Measurements from ENCODE around the gene DRC7.
A peak's percentile ranks its signal among the peaks of the same experiment; 100 is the strongest.
"Not testable (repeated sequence)": the region's sequence is repeated elsewhere in the genome, so short reads cannot be mapped to it uniquely, and the experiment has no call there.

DRC7 gene

DNA sequence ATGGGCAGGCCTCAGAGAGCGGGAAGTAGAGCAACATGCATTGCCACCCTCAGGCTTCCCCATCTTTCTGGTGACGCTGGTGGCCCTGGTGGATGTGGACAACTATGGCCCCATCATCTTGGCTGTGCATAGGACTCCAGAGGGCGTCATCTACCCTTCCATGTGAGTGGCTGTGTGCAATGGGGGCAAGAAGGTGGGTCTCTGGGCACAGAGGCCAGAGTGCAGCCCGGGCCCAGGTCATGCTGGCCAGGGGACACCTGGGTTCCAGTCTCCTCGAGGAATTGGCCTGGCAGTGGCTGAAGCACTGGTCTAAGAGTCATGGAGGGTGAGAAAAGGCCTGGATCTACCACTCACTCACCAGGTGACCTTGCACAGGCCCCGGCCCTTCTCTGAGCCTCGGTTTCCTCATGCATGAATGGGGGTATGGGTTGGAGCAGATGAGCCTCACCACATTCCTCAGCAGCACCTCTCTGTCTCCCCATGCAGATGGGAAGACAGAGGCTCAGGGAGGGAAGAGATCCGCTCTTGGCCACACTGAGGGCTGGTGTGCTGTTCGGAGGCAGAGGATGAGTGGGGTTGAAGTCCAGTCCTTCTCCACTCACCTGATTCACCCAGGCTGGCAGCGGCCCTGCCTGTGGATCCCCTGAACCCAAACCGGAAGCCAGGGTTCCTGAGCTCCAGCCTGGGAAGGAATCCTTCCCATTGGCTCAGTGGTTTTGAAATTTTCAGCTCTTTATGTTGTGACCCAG is 33.7 kb upstream of the DRC7 start:
- no peak for DNase-seq

DNA sequence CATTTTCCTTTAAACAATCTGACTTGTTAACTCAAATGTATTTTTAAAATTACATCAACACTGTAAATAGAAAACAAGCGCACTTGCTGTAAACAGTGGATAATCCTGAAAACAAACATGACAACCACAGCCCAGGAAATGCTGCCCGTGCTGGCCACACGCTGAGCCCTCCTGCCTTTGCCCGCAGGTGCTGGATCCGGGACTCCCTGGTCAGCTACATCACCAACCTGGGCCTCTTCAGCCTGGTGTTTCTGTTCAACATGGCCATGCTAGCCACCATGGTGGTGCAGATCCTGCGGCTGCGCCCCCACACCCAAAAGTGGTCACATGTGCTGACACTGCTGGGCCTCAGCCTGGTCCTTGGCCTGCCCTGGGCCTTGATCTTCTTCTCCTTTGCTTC is 33.1 kb upstream of the DRC7 start:
- no peak for DNase-seq

GRCh38 chr16:57661936-57662906 is 32.4 kb upstream of the DRC7 start:
- no peak for DNase-seq

DNA sequence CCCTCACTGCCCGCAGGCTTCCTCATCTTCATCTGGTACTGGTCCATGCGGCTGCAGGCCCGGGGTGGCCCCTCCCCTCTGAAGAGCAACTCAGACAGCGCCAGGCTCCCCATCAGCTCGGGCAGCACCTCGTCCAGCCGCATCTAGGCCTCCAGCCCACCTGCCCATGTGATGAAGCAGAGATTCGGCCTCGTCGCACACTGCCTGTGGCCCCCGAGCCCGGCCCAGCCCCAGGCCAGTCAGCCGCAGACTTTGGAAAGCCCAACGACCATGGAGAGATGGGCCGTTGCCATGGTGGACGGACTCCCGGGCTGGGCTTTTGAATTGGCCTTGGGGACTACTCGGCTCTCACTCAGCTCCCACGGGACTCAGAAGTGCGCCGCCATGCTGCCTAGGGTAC is 31.2 kb upstream of the DRC7 start:
- no peak for DNase-seq

- no peak for DNase-seq
These were observed 30.5 kb upstream of the DRC7 start for GRCh38 chr16:57663917-57664661.

DNA sequence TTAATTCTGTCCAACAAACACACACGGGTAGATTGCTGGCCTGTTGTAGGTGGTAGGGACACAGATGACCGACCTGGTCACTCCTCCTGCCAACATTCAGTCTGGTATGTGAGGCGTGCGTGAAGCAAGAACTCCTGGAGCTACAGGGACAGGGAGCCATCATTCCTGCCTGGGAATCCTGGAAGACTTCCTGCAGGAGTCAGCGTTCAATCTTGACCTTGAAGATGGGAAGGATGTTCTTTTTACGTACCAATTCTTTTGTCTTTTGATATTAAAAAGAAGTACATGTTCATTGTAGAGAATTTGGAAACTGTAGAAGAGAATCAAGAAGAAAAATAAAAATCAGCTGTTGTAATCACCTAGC is 30.0 kb upstream of the DRC7 start:
- no peak for DNase-seq

DNA sequence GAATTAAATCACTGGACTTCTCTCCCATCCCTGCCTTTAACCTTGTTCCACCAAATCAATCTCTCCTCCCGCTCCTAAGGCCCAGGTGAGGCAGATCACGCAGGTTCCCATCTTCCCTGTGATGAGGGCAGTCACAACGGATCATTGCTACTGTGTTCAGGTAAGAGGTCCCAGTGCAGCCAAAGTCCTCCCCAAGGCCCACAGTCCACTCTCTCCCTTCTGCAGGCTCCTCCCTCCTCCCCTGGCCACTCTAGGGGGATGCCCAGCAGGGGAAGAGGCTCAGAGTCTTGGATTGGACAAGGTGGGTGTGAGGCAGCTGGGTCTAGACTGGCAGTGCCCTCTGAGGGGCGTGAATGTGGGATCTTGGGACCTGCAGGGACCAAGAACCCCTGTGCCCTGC is 29.1 kb upstream of the DRC7 start:
- no peak for DNase-seq

DNA sequence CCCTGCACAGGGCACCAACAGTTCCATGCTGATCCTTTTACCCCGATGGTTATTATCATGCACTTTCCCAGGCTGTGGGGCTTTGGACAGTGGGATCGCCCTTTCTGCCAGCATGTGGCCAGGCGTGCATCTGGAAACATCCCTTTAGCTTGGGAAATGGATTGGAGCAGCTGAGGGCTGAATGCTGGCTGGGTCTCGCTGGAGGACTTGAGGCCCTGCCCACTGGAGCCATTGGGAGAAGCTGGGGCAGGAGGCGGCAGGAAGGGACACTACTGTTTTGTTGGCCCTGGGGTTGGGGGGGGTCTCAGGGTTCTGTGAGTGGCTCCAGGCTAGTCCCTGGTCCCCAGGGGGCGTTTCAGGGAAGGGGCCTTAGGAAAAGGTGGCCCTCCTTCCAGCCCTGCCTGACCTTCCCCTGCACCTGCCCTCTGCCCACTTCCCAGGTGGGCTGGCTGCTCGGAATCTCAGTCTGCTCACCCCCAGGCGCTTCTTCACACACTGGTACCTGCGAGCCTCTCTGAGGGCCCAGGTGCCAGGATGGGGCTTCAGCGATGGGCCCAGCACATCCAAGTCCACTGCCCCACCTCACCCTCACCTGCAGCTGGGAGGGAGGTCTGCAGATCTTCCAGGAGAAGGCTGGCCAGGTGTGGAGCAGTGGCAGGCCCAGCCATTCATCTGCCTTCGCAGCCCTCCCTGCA is 28.1 kb upstream of the DRC7 start:
- no peak for DNase-seq

GRCh38 chr16:57667048-57667525 is 27.5 kb upstream of the DRC7 start:
- no peak for DNase-seq

- peak in 1 of 2 donors; percentile 81 for DNase-seq
These were observed 26.9 kb upstream of the DRC7 start for GRCh38 chr16:57667526-57668262.

- DNase-seq, result no peak
These were observed 26.4 kb upstream of the DRC7 start, which contains the start of gene ADGRG3 for GRCh38 chr16:57668263-57668571. Gene ADGRG3 (plus strand): TSS chr16:57668306. CDS start chr16:57668348, 42 bp downstream.

GRCh38 chr16:57668630-57669475 is 25.8 kb upstream of the DRC7 start:
- no peak for DNase-seq

DNA sequence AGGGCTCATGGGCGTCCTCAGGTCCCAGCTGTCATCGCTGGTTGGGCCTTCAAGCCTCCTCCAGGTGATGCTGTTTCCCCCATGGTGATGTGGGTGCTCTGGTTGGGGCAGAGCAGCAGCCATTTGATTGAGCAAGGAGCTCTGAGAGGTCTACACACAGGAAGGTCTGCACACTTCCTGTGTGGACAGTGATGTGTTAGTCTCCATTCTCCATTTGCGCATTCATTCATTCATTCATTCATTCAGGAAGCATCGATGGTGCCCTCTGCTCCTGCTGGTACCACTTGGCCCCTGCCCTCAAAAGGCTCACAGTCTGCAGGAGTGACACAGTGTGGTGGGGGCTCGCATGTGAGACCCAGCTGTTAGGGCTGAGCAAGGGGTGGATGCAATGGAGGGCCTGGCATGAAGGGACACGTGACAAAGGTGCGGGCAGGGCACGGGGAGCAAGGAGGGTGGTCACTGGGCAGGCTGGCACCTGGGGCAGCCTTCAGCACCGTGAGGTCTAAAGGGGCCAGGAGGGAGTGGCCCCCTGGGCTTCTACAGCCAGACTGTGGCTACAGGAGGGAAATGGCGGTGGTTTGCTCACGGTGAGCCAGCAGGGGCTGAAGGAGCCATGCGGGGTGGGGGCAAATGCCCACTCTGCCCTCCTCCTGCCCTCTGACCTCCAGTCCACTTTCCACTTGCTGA is 25.0 kb upstream of the DRC7 start:
- no peak for DNase-seq

DNA sequence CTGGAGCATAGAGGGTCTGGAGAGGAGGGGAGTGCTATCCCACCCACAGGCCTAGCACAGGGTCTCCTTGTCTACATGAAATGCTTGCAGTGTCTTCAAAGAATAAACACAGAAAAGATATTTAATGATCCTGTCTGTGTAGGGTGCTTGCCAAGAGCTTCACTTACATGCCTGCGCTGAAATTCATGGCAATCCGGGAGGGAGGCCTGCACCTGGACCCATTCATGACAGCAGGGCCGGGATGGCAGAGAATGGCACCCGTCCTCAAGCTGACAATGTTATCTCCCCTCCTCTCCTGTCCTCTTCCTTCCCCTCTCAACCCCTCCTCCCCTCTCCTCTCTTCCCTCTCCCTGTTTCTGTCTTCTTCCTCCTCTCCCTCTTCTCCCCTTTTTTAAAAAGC is 24.4 kb upstream of the DRC7 start:
- no peak for DNase-seq

DNA sequence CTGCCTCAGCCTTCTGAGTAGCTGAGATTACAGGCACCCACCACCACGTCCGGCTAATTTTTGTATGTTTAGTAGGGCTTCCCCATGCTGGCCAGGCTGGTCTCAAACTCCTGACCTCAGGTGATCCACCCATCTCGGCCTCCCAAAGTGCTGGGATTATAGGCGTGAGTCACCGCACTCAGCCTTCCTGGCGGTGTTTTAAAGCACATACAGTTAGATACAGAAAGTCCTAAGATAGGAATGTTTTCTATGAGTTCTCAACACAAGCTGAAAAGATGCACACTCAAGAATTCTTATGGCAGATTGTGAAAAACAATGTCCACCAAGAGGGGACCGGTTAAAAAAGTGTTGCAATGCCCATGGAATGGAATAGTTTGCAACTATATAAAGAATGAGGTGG is 23.2 kb upstream of the DRC7 start:
- not testable (repeated sequence) for DNase-seq

DNA sequence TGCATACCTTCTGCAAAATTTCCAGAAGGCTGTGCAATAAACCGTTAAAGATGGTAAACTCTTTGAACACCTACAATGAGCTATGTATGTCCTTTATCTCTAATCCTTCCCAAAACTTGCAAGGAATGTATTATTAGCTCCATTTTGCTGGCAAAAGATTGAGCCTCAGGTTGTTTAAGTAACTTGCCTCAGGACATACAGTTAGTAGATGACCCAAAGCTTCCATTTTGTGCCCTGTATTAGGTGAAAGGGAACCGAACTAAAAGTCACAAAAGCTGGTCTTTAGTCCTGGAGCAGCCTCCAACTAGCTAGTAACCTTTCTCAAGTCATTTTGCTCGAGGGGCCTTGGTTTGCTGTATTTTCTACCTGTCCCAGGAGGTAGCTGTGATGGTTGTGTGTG is 22.2 kb upstream of the DRC7 start:
- DNase-seq, result no peak

DNA sequence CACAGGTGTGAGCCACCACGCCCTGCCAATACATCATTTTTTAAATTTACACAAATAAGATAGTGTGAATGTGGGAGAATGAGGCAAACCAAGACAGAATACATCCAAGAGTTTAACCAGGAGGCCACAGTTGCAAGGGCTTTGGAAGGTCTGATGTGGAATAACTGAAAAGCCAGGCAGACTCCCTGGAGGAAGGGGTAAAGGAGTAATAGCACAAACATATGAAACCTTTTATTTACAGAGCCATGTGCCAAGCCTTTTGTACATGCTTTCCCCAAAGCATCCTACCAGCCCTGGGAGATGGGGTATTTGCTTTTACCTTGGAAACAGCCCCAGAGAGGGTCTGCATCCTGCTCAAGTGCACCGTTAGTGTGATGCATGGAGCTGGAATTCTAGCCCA is 21.8 kb upstream of the DRC7 start:
- DNase-seq, result no peak

GRCh38 chr16:57675741-57676551 is 18.7 kb upstream of the DRC7 start:
- DNase-seq, result no peak

- no peak for DNase-seq
These were observed 18.0 kb upstream of the DRC7 start for GRCh38 chr16:57676553-57677085.

Measured in CD4-positive, alpha-beta T cell treated with Interleukin-1 beta for 1 hour (primary cell).